ACC112 (cell line): ENCODE results near the gene CFAP74.

Experiments used
- H2AFZ ChIP-seq: fragments of 200-600 bp; sonication (generic); one replicate; pipeline ENCODE4 v1.6.0; 2017; ENCODE audit warnings: antibody characterized with exemption, low read length; ENCODE audit not compliant: unreplicated experiment
- H3K27ac ChIP-seq: fragments of 200-600 bp; sonication (generic); 2 replicates; pipeline ENCODE4 v1.5.1; 2014; ENCODE audit warnings: low read depth, mild to moderate bottlenecking, antibody characterized with exemption, low read length, moderate library complexity
- H3K27me3 ChIP-seq: fragments of 200-600 bp; sonication (generic); 2 replicates; pipeline ENCODE4 v1.6.1; 2014; ENCODE audit warnings: mild to moderate bottlenecking, antibody characterized with exemption, low read length, moderate library complexity, mixed read lengths; ENCODE audit not compliant: insufficient read depth
- H3K36me3 ChIP-seq: fragments of 200-600 bp; sonication (generic); 2 replicates; pipeline ENCODE4 v1.6.1; 2016; ENCODE audit warnings: mild to moderate bottlenecking, antibody characterized with exemption, low read length, moderate library complexity, mixed read lengths; ENCODE audit not compliant: insufficient read depth
- H3K4me1 ChIP-seq: fragments of 200-600 bp; sonication (generic); one replicate; pipeline ENCODE4 v1.6.1; 2016; ENCODE audit warnings: low read length, mixed read lengths; ENCODE audit not compliant: insufficient read depth, unreplicated experiment, control insufficient read depth
- H3K4me3 ChIP-seq: fragments of 200-600 bp; sonication (generic); 2 replicates; pipeline ENCODE4 v1.5.1; 2014; ENCODE audit warnings: mild to moderate bottlenecking, low read depth, low read length
- H3K79me2 ChIP-seq: fragments of 200-600 bp; sonication (generic); one replicate; pipeline ENCODE4 v1.6.0; 2016; ENCODE audit warnings: low read length; ENCODE audit not compliant: control insufficient read depth, unreplicated experiment, insufficient read depth

CFAP74 gene

DNA sequence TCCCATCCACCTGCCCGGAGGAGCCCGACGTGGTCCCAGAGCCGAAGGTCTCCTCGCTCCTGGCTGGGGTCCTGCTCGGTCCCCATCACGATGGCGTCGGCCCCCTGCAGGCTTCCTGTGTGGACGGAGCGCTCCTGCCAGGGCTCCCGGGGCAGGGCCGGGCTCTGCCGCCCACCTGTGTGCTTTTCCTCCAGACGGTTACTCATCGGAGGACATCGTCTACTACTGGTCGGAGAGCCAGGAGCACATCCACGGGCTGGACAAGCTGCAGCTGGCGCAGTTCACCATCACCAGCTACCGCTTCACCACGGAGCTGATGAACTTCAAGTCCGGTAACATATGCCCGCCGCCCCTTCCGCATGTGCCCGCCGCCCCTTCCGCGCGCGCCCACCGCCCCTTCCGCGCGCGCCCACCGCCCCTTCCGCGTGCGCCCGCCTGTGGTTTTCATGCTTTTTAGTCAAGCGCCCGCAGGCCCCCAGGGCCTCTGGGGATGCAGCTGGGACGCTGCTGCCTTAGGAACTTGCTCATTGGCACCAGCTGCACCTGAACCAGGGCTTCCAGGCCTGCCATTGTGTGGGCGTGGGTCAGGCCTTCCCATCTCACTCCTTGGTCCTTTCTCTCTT, 24.5 kb upstream of the CFAP74 start:
- H2AFZ ChIP-seq: no peak overlapping the region
- H3K27me3 ChIP-seq: peaks cover 19% of the 10 kb centered on the region; the same call in 1 of the 2 replicates
- no peaks in the 10 kb centered on the region for H3K36me3 ChIP-seq
- H3K4me3 ChIP-seq: no peak overlapping the region
- no peak overlapping the region for H3K27ac ChIP-seq
- H3K4me1 ChIP-seq: no peaks in the 10 kb centered on the region
- H3K79me2 ChIP-seq: no peaks in the 10 kb centered on the region

- no peaks in the 10 kb centered on the region for H3K36me3 ChIP-seq
- no peak overlapping the region for H3K4me3 ChIP-seq
- H3K27ac ChIP-seq: no peak overlapping the region
- no peaks in the 10 kb centered on the region for H3K79me2 ChIP-seq
- H3K27me3 ChIP-seq: peaks cover 35% of the 10 kb centered on the region
- no peak overlapping the region for H2AFZ ChIP-seq
- no peaks in the 10 kb centered on the region for H3K4me1 ChIP-seq
Observed at GRCh38 chr1:2025491-2025981, 21.9 kb upstream of the CFAP74 start.

DNA sequence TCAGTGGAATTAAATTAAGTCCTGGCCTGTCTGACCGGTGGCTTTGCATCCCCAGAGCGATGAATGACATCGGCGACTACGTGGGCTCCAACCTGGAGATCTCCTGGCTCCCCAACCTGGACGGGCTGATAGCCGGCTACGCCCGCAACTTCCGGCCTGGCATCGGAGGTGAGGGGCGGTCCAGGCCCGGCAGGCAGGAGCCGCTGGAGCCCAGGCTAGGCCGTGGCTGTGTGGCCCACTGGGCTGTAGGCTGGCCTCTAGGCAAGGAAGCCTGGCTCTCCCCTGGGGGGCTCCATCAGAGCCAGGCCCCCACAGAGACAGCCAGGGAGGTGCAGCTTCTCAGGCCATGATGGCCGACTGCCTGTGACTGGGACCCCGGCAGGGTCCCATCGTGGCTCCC, 21.3 kb upstream of the CFAP74 start:
- Histone ChIP-seq H3K27ac (no peak overlapping the region), H3K4me1 (no peaks in the 10 kb centered on the region), H2AFZ (no peak overlapping the region), H3K36me3 (no peaks in the 10 kb centered on the region), H3K4me3 (no peak overlapping the region), H3K27me3 (peaks cover 39% of the 10 kb centered on the region), H3K79me2 (no peaks in the 10 kb centered on the region)

DNA sequence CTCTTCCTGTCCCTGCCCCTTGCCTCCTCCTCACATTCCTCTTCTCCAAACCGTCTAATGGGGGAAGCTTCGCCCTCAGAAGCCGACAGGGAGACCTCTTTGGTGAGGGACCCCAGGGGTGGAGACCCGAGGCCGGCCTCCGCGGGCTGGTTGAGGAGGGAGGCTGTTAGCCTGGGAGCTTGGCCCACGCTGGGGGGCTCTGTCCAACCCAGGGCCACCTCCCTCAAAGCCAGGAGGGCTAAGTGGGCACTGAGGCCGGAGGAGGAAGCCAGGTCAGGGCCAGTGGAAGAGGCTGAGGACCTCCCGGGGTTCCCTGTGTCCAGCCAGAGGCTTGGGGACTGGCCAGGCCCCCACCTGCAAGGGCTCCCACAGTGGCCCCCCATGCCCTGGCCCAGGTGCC, 20.9 kb upstream of the CFAP74 start:
- Histone ChIP-seq H3K27me3 (peaks cover 43% of the 10 kb centered on the region), H3K36me3 (no peaks in the 10 kb centered on the region), H3K79me2 (no peaks in the 10 kb centered on the region), H3K4me3 (no peak overlapping the region), H3K27ac (no peak overlapping the region), H3K4me1 (no peaks in the 10 kb centered on the region), H2AFZ (no peak overlapping the region)

DNA sequence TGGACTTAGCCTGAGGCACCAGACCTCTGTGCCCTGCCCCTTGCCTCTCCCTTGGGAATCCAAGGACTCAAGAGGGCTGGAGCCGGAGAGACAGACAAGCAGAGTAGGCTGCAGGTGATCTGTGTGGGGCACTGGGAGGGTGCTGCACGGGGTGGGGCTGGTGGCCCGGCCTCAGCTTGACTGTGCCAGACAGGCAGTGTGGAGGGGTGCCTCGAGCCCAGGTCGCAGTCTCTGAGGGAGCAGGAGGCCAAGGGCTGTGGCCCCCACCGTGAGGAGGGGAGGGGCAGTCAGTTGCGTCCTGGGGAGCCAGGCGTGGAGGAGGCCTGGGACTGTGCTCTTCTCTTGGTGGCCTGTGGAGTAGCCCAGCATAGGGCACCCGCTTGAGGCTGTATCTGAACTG, 19.6 kb upstream of the CFAP74 start:
- Histone ChIP-seq H3K27me3 (peaks cover 51% of the 10 kb centered on the region), H2AFZ (no peak overlapping the region), H3K4me3 (no peak overlapping the region), H3K79me2 (no peaks in the 10 kb centered on the region), H3K36me3 (no peaks in the 10 kb centered on the region), H3K4me1 (no peaks in the 10 kb centered on the region), H3K27ac (no peak overlapping the region)

- no peaks in the 10 kb centered on the region for H3K36me3 ChIP-seq
- no peaks in the 10 kb centered on the region for H3K4me1 ChIP-seq
- no peak overlapping the region for H3K27ac ChIP-seq
- H3K4me3 ChIP-seq: no peak overlapping the region
- H3K79me2 ChIP-seq: no peaks in the 10 kb centered on the region
- peaks cover 61% of the 10 kb centered on the region for H3K27me3 ChIP-seq
- H2AFZ ChIP-seq: no peak overlapping the region
Observed at GRCh38 chr1:2022063-2022770, 18.6 kb upstream of the CFAP74 start.

DNA sequence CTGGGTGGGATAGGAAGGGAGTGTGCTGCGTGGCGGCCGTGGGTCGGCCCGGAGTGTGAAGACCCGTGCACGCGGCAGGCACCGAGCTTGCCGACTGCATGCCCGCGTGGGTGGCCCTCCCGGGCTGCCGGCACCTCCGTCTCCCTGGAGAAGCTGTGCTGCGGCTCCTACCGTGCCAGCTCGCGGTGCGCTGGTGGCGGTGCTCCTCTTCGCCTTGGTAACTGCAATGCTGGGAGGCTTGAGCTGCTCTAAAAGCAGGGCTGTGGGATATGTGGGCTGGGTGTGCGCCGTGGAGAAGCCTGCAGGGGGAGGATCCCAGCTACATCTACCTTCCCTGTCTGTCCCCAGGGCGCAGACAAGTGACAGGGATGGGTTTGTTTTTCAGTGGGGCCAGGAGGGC, 18.0 kb upstream of the CFAP74 start:
- no peaks in the 10 kb centered on the region for H3K4me1 ChIP-seq

DNA sequence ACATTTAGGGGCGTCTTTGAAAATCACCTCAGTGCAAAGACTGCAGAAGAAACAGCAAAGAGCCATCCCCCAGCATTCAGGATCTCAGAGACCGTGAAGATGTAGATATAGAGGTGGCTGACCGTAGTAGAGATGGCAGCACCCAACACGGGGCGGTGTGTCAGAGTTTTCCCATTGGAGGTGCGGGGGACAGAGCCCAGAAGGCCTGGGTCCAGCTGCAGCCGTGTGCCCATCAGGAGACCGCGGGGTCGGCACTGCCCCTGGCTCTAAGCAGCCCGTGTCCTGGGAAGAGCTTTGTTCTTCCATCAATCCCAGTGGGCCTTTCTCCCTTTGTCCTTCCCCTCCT, 16.7 kb upstream of the CFAP74 start:
- Histone ChIP-seq H3K36me3 (no peaks in the 10 kb centered on the region), H3K4me1 (no peaks in the 10 kb centered on the region), H3K4me3 (no peak overlapping the region), H3K27me3 (peaks cover 80% of the 10 kb centered on the region), H2AFZ (no peak overlapping the region), H3K79me2 (no peaks in the 10 kb centered on the region), H3K27ac (no peak overlapping the region)

More for the DNA sequence above, 18.0 kb upstream of the CFAP74 start:
- no peak overlapping the region for H3K27ac ChIP-seq
- no peaks in the 10 kb centered on the region for H3K36me3 ChIP-seq
- no peak overlapping the region for H2AFZ ChIP-seq
- H3K27me3 ChIP-seq: peaks cover 68% of the 10 kb centered on the region
- H3K4me3 ChIP-seq: no peak overlapping the region
- H3K79me2 ChIP-seq: no peaks in the 10 kb centered on the region

GRCh38 chr1:2019571-2020309, 16.2 kb upstream of the CFAP74 start:
- Histone ChIP-seq H2AFZ (no peak overlapping the region), H3K4me3 (no peak overlapping the region), H3K27ac (no peak overlapping the region), H3K79me2 (no peaks in the 10 kb centered on the region), H3K4me1 (no peaks in the 10 kb centered on the region), H3K36me3 (no peaks in the 10 kb centered on the region), H3K27me3 (peaks cover 80% of the 10 kb centered on the region)

- H3K36me3 ChIP-seq: no peaks in the 10 kb centered on the region
- no peaks in the 10 kb centered on the region for H3K79me2 ChIP-seq
- H2AFZ ChIP-seq: no peak within 1 kb of the TSS
- peaks cover 82% of the 10 kb centered on the region for H3K27me3 ChIP-seq
- H3K4me1 ChIP-seq: no peaks in the 10 kb centered on the region
- no peak within 1 kb of the TSS for H3K27ac ChIP-seq
- H3K4me3 ChIP-seq: no peak within 1 kb of the TSS
Observed at GRCh38 chr1:2019172-2019543, 15.6 kb upstream of the CFAP74 start, which contains the start of gene GABRD. Gene GABRD (plus strand): TSS chr1:2019345. CDS start chr1:2019424, 79 bp downstream.
